GM19455 (cell line): ENCODE data around the gene GRID2IP.
A peak's percentile ranks its signal among the peaks of the same experiment; 100 is the strongest.

Source experiments
- ATAC-seq: cut with Tn5 transposase; IDR thresholded peaks from one replicate; pipeline ENCODE4 v1.9.1; 2021; ENCODE audit not compliant: unreplicated experiment

The GRID2IP gene

DNA sequence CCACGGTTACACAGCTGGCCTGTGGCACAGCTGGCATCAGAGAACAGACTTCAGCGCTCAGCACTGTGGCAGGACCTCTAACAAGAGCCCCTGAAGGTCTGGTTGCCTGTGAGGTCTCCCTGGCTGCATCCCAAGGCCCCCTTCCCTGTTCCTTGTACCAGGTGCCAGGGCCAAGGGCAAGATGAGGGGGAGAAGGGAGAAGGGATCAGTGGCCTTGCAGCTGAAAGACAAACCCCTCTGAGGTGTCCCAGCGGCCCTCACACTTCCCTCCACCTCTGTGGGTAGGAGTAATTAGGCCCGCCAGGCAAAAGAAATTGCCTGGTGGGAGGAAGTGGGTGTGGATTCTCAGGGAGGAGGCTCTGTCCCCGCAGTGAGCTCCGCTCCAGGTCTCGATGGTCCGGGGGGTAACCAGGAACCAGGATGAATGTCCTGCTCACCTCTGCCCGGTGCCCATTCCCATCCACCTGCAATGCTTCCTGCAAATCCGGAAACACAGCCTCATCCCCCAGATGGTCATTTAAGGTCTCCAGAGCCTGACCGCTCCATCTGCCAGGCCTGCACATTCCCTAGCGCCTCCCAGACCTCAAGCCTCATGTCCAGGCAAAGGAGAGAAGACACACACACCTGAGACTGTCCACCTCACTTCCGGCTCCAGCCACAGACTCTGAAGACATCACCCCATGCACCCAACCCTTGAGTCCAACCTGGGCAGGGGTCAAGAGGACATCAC is 22.7 kb downstream of the GRID2IP start:
- ATAC-seq, result no peak

DNA sequence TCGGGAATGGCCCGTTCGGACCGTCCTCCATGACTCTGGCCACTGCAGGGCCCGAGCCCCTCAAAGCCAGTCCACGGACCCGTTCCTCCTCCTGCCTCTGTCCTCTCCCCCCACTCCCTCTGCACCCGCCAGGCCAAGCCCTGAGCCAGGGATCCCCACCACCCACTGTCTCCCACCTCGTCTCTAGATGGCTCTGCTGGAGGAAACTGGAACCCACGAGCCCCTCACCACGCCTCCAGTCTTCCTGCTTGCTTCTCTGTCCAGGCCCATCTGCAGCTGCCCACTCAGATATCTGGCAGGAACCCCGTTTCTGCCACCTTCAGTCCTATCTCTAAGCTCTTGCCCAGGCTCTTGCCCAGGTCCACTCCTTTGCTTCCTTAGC is 24.3 kb downstream of the GRID2IP start:
- ATAC-seq, result no peak

DNA sequence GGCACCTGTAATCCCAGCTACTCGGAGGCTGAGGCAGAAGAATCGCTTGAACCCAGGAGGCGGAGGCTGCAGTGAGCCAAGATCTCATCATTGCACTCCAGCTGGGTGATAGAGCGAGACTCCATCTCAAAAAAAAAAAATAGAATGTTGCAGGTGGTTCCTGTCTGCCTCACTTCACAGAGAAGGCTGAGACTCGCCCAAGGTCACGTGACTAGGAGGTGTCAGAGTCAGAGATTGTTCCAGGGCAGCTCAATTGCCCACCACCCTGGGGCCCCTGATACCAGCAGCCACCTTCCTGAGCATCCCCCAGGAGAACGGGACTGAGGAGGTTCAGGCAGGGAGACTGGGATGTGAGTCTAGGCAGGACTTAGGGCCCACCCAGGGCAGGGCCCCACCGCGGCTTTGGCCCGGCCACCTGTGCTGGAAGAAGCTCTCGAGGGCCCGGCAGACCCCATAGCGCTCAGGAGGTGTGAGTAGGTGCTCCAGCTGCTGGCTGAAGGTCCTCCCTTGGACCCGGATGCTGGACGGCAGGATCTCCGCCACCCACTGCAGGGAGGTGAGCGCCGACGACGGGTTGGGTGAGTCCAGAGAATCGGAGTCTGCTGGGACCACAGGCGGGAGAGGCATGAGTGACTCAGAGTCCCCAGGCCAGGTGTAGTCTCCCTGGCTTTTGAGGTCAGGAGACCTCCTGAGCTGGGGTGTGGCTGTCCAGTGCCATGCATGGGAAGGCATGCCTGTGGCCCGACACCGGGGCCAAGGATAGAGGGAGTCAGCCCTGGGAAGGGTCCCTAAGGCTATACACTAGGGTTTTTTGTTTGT is 30.9 kb downstream of the GRID2IP start:
- no peak for ATAC-seq

DNA sequence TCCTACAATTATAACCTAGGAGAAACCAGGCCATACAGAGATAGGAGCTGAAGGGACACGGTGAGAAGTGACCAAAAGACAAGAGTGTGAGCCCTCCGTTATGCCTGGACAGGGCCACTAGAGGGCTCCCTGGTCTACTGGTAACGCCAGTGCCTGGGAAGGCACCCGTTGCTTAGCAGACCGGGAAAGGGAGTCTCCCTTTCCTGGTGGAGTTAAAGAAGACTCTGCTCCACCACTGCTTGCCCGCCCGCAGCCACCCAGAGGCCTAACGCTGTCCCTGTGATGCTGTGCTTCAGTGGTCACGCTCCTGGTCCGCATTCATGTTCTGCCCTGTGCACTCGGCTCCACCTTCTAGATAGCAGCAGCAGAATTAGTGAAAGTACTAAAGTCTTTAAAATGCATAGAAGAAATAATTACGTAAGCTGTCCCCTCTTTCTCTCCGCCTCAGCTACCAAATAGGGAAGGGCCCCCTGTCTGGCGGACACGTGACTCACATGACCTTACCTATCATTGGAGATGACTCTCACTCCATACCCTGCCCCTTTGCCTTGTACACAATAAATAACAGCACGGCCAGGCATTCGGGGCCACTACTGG is 34.8 kb downstream of the GRID2IP start:
- ATAC-seq, result peak; percentile 81

DNA sequence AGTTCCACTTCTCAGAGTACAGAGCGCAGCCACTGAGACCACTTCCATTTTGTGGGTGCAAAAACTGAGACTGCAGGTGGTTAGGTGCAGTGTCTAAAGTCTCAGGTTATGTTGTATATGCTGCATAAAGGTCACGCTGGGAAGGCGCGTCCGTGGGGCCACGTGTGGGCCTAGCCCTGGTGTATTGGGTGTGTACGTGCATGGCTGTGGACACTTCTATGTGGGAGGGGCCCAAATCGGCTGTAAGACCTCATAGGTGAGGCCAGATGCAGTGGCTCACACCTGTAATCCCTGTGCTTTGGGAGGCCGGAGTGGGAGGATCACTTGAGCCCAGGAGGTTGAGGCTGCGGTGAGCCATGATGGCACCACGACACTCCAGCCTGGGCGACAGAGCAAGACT is 37.7 kb downstream of the GRID2IP start:
- ATAC-seq, result no peak

DNA sequence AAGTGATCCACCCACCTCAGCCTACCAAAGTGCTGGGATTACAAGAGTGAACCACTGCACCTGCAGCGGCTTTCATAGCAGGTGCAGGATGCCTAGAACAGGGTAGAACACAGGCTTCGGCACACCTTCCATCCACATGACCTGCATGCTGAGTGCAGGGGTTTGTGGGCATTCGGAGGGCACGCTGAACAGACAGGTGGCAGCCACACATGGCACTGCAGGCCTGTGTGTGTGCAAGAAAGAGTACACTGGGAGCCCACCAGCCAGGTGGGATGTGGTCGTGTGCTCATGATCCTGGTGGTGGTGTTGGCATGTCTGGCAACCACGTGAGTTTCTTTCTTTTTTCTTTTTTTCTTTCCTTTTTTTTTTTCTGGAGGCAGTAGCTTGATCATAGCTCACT is 38.4 kb downstream of the GRID2IP start:
- ATAC-seq, result no peak

DNA sequence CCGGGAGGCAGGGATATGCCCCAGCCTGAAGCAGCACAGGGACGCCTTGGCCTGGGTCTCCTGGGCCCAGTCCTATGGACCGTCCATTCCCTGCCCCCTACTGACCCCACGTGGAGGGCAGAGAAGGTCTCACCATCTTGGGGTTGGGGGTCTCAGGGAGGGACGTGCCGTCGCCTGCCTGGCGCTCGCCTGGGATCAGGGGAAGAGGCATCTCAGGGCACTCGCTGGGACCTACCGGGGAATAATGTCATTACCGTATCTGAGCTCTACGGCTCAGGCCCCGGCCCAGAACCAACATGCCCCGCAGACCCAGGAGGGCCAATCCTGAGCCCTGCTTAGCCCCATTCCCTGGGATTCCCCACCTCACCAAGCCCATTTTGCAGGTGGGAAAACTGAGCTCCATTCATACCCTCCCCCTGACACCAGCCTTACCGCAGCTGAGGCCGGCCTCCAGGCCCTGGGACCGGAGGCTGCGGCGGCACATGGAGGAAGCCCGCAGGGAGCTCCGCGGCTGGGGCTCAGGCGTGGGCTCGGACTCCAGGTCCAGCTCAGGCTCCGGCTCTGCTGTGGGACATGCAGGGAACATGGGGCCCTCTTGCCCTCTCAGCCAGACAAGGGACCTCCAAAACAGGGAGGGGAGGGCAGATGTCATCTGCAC is 40.7 kb downstream of the GRID2IP start:
- no peak for ATAC-seq

DNA sequence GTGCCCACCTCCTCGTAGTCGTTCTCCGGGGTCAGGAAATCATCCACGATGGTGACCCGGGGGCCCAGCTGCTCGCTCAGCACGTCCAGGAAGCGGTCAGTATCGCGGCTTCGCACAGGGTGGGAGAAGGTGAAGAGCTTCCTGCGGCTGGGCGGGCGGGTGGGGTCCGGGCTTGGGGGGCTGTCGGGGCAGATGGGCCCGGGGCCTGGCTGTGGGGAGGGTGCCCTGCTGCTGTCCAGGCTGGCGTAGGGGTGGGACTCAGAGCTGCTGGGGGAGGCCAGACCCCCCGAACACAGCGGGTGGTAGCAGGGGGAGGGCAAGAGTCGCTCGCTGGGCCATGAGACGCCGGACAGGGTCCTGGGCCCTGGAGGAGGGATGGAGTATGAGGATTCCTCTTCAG is 42.3 kb downstream of the GRID2IP start:
- no peak for ATAC-seq

DNA sequence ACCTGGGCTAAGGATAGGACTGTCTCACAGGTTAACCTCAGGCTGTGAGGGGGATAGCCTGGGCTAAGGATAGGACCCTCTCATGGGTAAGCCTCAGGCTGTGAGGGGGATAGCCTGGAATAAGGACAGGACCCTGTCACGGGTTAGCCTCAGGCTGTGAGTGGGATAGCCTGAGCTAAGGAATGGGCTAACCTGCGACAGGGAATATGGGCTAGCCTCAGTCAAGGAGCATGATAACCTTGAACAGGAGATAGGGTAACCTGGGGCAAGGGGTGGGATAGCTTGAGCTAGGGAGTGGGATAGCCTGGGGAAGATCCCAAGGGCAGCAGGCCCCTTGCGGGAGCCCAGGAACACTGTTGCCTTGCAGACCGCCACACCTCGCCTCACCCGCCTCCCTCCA is 42.7 kb downstream of the GRID2IP start:
- no peak for ATAC-seq

DNA sequence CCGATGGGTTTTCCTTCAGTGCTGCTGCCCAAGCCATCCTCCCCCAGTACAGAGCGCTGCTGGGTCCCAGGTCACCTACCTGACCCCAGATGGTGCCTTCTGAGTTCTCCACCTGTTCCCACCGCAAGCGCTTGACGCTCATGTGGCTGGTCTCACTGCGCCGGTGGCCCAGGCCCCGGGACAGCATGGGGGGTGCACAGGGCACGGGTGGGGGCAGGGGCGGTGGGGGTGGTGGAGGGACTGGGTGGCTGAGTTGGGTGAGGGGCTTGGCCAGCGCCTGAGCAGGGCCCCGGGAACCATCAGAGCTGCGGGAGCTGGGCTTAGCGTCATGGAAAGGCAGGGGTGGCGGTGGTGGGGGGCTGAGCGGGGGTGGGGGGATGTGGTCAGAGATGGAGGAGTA is 43.4 kb downstream of the GRID2IP start:
- ATAC-seq, result no peak

DNA sequence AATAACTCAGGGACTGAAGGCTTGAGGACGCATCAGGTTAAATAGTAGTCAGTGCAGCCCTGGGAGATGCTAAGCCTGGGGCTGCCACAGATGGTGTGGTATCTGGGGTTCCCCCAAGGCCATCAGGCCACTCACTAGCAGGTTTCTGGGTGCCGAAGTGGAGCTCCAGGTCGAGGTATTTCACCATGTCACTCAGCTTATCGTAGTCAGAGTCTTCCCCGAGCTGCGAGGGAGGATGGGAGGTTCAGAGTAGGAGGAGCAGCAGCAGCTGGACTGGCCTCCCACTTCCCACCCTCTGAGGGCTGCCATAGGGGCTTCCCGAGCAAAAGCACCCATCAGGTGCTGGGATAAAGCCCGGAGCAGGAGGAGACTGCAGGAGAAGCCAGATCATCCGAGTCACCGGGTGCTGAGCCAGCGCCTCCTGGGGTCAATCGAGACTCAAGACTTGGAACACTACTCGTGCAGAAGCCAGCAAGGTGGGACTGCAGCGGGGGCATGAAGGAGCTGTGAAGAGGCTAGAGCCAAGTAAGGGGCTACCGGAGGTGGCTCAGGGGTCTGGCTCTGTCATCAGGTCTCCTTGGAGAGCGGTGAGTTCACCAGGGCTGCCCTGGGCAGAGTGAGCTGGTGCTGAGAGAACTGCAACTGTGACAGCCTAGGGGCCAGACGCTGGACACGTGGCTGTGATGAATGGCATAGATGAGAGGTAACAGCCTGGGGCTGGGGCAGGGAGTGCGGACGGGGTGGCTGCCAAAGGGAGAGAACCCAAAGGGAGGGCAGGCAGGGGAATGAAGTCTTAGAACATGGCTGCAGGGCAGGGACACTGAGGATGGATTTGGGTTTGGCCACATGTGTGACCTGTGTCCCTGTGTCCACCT is 45.3 kb downstream of the GRID2IP start:
- no peak for ATAC-seq

DNA sequence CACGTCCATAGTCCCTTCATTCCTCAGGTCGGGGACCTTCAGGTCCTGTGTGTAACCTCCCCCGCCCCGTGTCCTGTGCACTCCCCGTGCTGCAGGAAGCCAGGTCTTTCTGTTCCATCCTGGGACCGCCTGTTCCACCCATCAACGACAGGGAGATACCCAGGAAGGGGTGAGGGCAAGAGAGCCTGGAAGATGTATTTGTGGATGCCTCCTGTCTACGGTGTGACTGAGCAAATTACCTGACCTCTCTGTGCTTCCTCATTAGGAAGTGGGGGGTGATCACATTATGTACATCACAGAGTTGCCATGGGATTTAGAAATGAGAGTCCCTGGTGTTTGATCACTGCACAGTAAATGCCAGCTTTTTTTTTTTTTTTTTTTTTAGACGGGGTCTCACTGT is 46.3 kb downstream of the GRID2IP start:
- ATAC-seq, result no peak

DNA sequence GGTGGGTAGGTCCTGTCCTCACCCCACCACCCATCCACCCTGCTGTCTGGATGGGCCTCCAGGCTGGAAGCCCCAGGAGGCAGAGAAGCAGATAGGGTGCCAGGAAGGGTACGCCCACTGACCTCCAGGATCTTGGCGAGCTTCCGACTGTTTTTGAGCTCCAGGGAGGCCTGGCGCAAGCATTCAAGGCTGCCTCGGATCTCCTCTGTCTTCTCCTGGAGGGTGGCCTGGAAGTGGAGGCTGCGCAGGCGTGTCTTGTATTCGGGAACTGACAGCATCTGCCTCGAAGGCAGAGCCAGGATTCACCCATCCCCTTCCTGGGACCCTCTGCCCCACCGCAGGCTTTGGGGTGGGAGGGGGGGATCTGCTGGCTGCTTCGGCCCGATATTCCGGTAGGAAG is 48.4 kb downstream of the GRID2IP start:
- ATAC-seq, result no peak

DNA sequence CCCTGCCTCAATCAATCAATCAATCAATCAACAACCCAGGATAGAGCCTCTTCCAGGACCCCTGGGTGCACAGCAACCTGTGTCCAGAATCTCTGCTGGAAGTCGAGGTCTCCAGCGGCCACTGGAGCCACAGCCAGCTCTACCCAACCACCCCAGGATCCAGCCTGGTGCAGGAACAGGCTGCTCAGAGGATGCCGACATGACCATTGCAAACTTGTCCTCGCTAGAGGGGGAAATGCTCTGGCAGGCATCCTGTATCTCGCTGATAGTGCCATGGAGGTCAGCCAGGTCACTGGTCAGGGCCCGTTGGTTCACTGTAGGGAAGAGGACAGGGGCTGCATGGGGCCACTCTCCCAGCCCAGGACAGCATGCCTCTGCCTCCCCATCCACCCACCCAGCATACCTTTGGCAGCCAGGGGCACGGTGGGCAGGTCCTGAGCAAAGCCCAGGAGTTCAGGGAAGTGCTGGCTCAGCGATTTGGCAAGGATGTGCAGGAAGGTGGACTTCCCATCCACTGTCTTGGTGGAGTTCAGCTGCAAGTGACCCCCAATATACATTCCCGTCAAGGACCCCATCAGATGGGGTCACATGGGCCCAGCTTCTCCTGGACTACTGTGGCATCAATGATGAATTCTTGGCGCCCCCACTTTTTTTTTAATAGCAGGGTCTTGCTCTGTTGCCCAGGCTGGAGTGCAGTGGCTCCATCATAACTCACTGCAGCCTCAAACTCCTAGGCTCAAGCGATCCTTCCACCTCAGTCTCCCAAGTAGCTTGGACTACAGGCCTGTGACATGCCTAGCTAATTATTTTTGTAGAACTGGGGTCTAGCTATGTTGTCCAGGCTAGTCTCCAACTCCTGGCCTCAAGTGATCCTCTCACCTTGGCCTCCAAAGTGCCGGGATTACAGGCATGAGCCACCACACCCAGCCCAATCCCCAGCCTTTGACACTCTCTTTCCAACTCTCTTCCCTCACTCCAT is 49.4 kb downstream of the GRID2IP start:
- no peak for ATAC-seq

DNA sequence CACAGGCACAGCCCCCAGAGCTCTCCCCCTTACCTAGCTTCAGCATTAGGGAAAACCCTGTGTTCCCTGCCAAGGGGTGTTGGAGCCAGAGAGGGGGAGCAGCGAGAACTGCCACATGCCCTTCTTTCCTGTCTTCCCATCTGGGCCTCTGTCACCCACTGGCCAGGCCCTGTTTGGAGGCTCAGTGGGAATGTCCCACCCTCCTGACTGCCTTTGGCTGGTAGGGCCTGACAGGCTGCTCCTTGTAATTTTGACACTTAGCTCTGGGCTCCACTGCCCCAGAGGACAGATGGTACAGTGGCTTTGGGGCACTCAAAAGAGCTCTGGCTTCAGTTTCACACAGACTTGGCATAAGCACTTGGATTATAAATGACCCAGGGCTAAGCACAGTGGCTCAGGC is 50.6 kb downstream of the GRID2IP start:
- no peak for ATAC-seq

DNA sequence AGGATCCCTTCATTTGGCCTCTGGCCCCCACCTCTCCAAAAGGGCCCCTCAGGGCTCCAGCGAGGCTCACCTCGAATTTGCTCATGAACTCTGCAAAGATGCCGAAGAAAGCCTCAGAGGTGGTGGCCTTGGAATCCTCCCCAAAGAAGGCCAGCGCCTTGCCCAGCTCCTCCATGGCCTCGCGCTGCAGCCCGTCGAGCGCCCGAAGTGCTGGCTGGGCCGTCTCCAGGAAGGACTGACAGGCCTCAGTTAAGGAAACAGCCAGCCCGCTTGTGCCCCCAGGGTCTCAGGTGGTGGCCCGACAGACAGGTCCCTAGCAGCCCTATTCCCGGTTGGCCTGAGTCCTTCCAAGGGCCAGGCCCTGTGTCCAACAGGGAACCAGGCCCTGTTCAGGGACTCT is 53.3 kb downstream of the GRID2IP start:
- ATAC-seq, result no peak

DNA sequence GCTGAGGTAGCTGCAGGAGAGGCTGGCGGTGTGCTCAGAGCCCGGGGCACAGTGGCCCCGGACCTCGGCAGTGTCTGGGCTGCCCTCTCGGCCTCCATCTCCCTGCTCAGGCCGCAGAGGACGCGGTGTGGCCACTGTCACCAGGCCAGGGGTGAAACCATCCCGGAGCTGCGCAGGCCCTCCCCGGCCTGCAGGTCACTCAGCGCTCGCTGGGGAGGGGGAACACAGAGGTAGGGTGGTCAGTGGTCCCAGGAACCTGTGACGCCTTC is 53.7 kb downstream of the GRID2IP start:
- ATAC-seq, result no peak

DNA sequence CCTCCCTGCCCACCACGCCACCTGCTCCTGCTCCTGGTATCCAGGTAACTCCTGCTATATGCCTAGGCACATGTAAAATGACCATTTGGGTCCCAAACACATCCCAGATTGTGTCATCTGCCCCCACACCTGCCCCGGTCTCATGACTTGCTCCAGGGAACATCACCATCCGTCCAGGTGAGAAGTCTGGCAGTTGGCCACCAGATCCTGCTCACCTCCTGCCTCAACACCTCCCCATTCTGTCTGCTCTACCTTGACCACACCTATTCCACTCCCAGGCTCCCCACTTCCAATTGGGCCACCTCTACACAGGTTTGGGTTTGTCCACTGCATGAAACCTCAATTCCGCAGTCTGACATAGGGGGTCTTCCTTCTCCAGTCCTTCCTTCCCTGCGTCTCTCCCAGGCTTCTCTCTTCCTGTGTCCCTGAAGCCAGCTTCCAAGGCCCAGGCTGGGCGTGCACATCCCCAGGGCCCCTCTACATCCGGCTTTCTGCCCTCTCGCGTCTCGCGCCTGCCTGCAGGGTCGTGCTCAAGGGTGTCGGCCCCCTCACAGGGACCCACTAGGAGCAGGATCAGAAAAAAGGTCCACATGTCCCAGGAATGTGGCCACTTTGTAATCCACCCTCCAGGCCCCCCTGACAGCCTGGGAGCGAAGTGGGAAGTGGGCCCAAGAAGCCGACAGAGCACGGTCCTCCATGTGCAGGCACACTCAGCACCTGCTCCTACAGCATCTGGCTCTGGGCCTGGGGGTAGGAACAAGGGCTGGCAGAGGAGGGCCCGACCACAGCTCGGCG is 54.2 kb downstream of the GRID2IP start:
- ATAC-seq, result no peak
